OCI-LY3 (cell line): ENCODE measurements around the gene RPP38.

Experiments used
- H2AFZ ChIP-seq: fragments of 200-600, 300-600 bp; shearing (Covaris generic); 2 replicates; pipeline ENCODE4 v1.6.0; 2014; ENCODE audit warnings: antibody characterized with exemption, low read depth, low read length
- H3K27ac ChIP-seq: fragments of 200-600, 300-600 bp; sonication (generic); 2 replicates; pipeline ENCODE4 v1.5.1; 2014; ENCODE audit warnings: mild to moderate bottlenecking, low read length, moderate library complexity, mixed read lengths
- H3K27me3 ChIP-seq: fragments of 200-600, 300-600 bp; sonication (generic); 2 replicates; pipeline ENCODE4 v1.6.1; 2014; ENCODE audit warnings: low read depth, low read length, mixed read lengths
- H3K36me3 ChIP-seq: fragments of 200-600, 300-600 bp; sonication (generic); replicated peaks from 2 replicates; pipeline ENCODE3; 2014; ENCODE audit warnings: low read depth, low read length, mixed read lengths
- H3K4me1 ChIP-seq: fragments of 300-600, 200-600 bp; sonication (generic); 2 replicates; pipeline ENCODE4 v1.6.1; 2014; ENCODE audit warnings: low read length, mixed read lengths
- H3K4me2 ChIP-seq: fragments of 200-600, 300-600 bp; sonication (generic); 2 replicates; pipeline ENCODE4 v1.6.1; 2014; ENCODE audit warnings: low read length, mixed read lengths
- H3K4me3 ChIP-seq: fragments of 300-600, 200-600 bp; sonication (generic); 2 replicates; pipeline ENCODE4 v1.5.1; 2014; ENCODE audit warnings: antibody characterized with exemption, mild to moderate bottlenecking, low read length, moderate library complexity
- H3K79me2 ChIP-seq: fragments of 300-600, 200-600 bp; shearing (Covaris generic); 2 replicates; pipeline ENCODE4 v1.6.1; 2014; ENCODE audit warnings: mild to moderate bottlenecking, low read length, mixed read lengths
- H3K9ac ChIP-seq: fragments of 300-600, 200-600 bp; shearing (Covaris generic); 2 replicates; pipeline ENCODE4 v1.6.0; 2014; ENCODE audit warnings: mild to moderate bottlenecking, low read length, moderate library complexity
- H3K9me3 ChIP-seq: fragments of 200-600, 300-600 bp; shearing (Covaris generic); 2 replicates; pipeline ENCODE4 v1.6.1; 2014; ENCODE audit warnings: low read length, mixed read lengths; ENCODE audit not compliant: insufficient read depth
- H4K20me1 ChIP-seq: fragments of 200-600, 300-600 bp; sonication (generic); 2 replicates; pipeline ENCODE4 v1.6.1; 2016; ENCODE audit warnings: low read length, mixed read lengths; ENCODE audit not compliant: insufficient read depth
- EZH2phosphoT487 ChIP-seq: fragments of 200-600 bp; shearing (Covaris generic); IDR thresholded peaks from 2 replicates; pipeline ENCODE4 v1.6.1; 2018; ENCODE audit warnings: antibody characterized with exemption, mixed run types, low read depth
- TF ChIP-seq, protein P1 (sequence below): fragments of 200-600, 300-600 bp; sonication (generic); IDR thresholded peaks from 2 replicates; pipeline ENCODE4 v1.5.1; 2014; ENCODE audit warnings: antibody characterized with exemption, low read length, low read depth

RPP38 gene

DNA sequence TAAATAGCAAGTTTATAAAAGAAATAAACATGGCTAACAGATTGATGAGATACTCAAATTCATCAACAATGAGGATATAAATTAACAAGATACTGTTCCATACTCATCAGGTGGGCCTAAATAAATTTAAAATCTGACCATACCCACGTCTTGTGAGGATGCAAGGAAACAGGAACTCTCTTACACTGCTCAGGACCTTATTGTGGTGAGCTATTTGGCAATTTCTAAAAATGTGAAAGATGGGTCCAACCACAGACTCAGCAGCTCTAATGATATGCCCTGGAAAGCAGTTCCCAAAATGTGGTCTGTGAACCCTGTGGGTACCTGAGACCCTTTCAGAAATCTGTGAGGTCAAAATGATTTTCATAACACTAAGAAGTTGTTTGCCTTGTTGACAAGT lies 21.5 kb downstream of the RPP38 start:
- H2AFZ ChIP-seq, result no peak overlapping the region
- H3K27ac ChIP-seq, result no peak overlapping the region
- no peaks in the 10 kb centered on the region for H3K27me3 ChIP-seq
- H3K4me2 ChIP-seq, result no peak overlapping the region
- no peak overlapping the region for H3K4me3 ChIP-seq
- H3K36me3 ChIP-seq, result no peaks in the 10 kb centered on the region
- TF ChIP-seq EZH2phosphoT487, result no peak
- TF ChIP-seq, protein P1, sequence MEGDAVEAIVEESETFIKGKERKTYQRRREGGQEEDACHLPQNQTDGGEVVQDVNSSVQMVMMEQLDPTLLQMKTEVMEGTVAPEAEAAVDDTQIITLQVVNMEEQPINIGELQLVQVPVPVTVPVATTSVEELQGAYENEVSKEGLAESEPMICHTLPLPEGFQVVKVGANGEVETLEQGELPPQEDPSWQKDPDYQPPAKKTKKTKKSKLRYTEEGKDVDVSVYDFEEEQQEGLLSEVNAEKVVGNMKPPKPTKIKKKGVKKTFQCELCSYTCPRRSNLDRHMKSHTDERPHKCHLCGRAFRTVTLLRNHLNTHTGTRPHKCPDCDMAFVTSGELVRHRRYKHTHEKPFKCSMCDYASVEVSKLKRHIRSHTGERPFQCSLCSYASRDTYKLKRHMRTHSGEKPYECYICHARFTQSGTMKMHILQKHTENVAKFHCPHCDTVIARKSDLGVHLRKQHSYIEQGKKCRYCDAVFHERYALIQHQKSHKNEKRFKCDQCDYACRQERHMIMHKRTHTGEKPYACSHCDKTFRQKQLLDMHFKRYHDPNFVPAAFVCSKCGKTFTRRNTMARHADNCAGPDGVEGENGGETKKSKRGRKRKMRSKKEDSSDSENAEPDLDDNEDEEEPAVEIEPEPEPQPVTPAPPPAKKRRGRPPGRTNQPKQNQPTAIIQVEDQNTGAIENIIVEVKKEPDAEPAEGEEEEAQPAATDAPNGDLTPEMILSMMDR, result no peak
- no peaks in the 10 kb centered on the region for H3K79me2 ChIP-seq
- H4K20me1 ChIP-seq, result no peaks in the 10 kb centered on the region
- H3K9me3 ChIP-seq, result no peaks in the 10 kb centered on the region
- no peak overlapping the region for H3K9ac ChIP-seq
- H3K4me1 ChIP-seq, result peaks cover 9% of the 10 kb centered on the region; the same call in 1 of the 2 replicates

DNA sequence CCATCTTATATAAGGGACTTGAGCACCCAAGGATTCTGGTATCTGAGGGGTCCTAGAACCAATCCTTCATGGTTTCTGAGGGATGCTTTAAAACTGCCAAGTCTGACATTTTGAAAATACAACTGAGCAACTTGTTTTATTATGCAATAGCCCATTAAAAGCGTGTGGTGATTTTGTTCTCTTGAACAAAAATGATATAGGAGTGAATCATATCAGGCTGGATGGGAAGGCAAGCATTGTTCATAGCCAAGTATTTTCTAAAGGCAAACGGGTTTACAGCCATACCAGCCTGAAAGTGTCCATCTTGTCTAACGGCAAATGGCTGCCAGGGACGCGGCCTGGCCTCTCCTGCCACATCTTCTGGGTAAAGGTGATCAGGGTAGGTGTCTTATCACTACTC lies 23.4 kb downstream of the RPP38 start:
- no peaks in the 10 kb centered on the region for H3K79me2 ChIP-seq
- TF ChIP-seq, protein P1, result no peak
- TF ChIP-seq EZH2phosphoT487, result no peak
- H3K4me3 ChIP-seq, result no peak overlapping the region
- H3K27ac ChIP-seq, result no peak overlapping the region
- H3K9me3 ChIP-seq, result no peaks in the 10 kb centered on the region
- no peaks in the 10 kb centered on the region for H4K20me1 ChIP-seq
- H3K4me2 ChIP-seq, result no peak overlapping the region
- H3K9ac ChIP-seq, result no peak overlapping the region
- H2AFZ ChIP-seq, result no peak overlapping the region
- H3K36me3 ChIP-seq, result no peaks in the 10 kb centered on the region
- H3K27me3 ChIP-seq, result no peaks in the 10 kb centered on the region
- peaks cover 9% of the 10 kb centered on the region; the same call in 1 of the 2 replicates for H3K4me1 ChIP-seq

DNA sequence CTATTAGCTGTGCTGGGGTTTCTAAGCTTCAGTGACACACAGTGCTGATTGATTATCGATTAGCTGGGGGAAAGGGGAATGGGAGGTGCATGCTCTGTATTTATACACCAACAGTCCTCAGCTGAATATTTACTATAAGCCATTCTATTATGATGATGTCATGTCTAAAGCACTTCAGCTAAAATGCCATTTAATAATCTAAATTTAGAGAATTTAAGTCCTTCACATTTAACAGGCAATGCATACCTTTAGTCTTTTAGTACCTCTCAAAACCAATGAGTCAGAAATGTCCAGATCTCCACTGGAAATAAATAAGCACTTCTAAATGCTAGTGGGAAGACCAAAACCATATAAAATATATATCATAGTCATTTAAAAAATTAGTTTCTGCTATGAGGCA lies 24.6 kb downstream of the RPP38 start:
- Histone ChIP-seq H2AFZ (no peak overlapping the region), H3K27me3 (no peaks in the 10 kb centered on the region), H3K9me3 (no peaks in the 10 kb centered on the region), H3K4me1 (peaks cover 9% of the 10 kb centered on the region; the same call in 1 of the 2 replicates), H4K20me1 (no peaks in the 10 kb centered on the region), H3K36me3 (no peaks in the 10 kb centered on the region), H3K4me2 (no peak overlapping the region), H3K79me2 (no peaks in the 10 kb centered on the region), H3K27ac (no peak overlapping the region), H3K4me3 (no peak overlapping the region), H3K9ac (no peak overlapping the region)
- TF ChIP-seq, protein P1, result no peak
- no peak for TF ChIP-seq EZH2phosphoT487

DNA sequence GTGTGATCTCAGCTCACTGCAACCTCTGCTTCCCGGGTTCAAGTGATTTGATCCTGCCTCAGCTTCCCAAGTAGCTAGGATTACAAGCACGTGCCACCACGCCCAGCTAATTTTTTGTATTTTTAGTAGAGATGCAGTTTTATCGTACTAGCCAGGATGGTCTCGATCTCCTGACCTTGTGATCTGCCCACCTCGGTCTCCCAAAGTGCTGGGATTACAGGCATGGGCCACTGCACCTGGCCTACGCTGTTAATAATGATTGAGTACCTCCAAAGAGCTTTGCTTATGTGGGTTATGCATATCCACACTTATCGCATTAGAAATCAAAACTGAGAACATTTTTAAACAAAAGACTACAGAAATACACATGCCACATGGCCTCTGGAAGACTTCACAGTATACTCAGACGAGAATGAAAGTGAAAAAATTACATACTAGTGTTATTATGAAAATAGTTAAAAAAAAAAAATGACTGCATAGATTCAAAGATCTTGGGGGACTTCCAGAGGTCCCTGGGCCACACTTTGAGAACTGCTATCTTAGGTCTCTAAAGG lies 25.4 kb downstream of the RPP38 start:
- peak overlapping the region; percentile 28; the same call in 1 of the 2 replicates for H3K27ac ChIP-seq
- no peak overlapping the region for H2AFZ ChIP-seq
- no peaks in the 10 kb centered on the region for H4K20me1 ChIP-seq
- TF ChIP-seq, protein P1, result no peak
- TF ChIP-seq EZH2phosphoT487, result no peak
- H3K9me3 ChIP-seq, result no peaks in the 10 kb centered on the region
- H3K9ac ChIP-seq, result no peak overlapping the region
- H3K79me2 ChIP-seq, result no peaks in the 10 kb centered on the region
- peaks cover 9% of the 10 kb centered on the region; the same call in 1 of the 2 replicates for H3K4me1 ChIP-seq
- H3K4me2 ChIP-seq, result peak overlapping the region; percentile 32; the same call in 1 of the 2 replicates
- no peaks in the 10 kb centered on the region for H3K27me3 ChIP-seq
- H3K4me3 ChIP-seq, result no peak overlapping the region
- H3K36me3 ChIP-seq, result no peaks in the 10 kb centered on the region
